ENCODE data around the gene SIRT4.

DNA sequence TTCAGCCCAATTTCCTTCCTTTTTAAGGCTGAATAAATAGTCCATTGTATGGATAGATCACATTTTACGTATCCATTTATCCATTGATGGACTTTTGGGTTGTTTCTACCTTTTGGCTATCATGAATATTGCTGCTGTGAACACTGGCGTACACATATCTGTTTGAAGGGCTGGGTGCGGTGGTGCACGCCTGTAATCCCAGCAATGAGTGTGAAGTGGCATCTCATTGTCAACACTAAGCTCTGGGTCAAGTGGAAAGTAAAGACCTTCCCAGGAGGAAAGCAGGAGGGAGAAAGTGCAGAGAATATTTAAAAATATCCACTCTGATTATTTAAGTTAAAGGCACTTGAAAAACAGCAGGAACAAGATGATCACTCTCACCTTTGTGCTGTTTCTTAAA lies 37.1 kb downstream of the SIRT4 start:
- TF ChIP-seq, protein P1, sequence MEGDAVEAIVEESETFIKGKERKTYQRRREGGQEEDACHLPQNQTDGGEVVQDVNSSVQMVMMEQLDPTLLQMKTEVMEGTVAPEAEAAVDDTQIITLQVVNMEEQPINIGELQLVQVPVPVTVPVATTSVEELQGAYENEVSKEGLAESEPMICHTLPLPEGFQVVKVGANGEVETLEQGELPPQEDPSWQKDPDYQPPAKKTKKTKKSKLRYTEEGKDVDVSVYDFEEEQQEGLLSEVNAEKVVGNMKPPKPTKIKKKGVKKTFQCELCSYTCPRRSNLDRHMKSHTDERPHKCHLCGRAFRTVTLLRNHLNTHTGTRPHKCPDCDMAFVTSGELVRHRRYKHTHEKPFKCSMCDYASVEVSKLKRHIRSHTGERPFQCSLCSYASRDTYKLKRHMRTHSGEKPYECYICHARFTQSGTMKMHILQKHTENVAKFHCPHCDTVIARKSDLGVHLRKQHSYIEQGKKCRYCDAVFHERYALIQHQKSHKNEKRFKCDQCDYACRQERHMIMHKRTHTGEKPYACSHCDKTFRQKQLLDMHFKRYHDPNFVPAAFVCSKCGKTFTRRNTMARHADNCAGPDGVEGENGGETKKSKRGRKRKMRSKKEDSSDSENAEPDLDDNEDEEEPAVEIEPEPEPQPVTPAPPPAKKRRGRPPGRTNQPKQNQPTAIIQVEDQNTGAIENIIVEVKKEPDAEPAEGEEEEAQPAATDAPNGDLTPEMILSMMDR (conservative IDR thresholded peaks at IDR 0.05; ENCODE audit: low read depth, low read length) = no peak
- TF ChIP-seq EZH2 (IDR thresholded peaks at IDR 0.05; ENCODE audit: borderline replicate concordance, low read depth, low read length, poor library complexity, severe bottlenecking) = no peak

All from A673 (cell line).